IMR-90 (cell line): ENCODE measurements around the gene ARHGEF7. TPM values are rescaled to one million over a fixed set of nuclear protein-coding genes. Genes with fewer than 3 reads are reported as not detected.

Experiments used
- ATAC-seq: fragments of 200-7000 bp; cut with Tn5 transposase; 2 replicates; pipeline ENCODE4 v1.9.1; 2020; ENCODE audit warnings: low read depth, mild to moderate bottlenecking, moderate library complexity
- BruUV-seq: library from RNA; stranded (reverse); fragments of 400-500 nt; replicated peaks from 2 replicates; lab custom pipeline; 2021; lab: Mats Ljungman, UMichigan
- CTCF ChIA-PET: fragments of 300-600 bp; formaldehyde crosslinking; extraction: SDS; loops from one replicate; lab custom pipeline; 2021; ENCODE audit warnings: antibody characterized with exemption; lab: Yijun Ruan, JAX
- POLR2A ChIA-PET: fragments of 300-600 bp; sonication (Branson Sonifier 250); formaldehyde crosslinking; loops from one replicate; lab custom pipeline; 2022; ENCODE audit warnings: antibody characterized with exemption; ENCODE audit not compliant: unreplicated experiment; lab: Charles Lee
- DNase-seq: peaks from one replicate; pipeline ENCODE4 v3.0.0; 2013
- H2AFZ ChIP-seq: replicated peaks from 2 replicates; pipeline ENCODE3; 2013; ENCODE audit warnings: low read length, mild to moderate bottlenecking; ENCODE audit not compliant: poor library complexity
- H2AK5ac ChIP-seq: 2 replicates; pipeline ENCODE4 v1.6.1; 2013; ENCODE audit warnings: low read depth, low read length, inconsistent platforms
- H2AK9ac ChIP-seq: replicated peaks from 2 replicates; pipeline ENCODE3; 2013; ENCODE audit warnings: mild to moderate bottlenecking, low read depth, low read length, moderate library complexity; ENCODE audit not compliant: poor library complexity
- H2BK120ac ChIP-seq: 2 replicates; pipeline ENCODE4 v1.6.1; 2013; ENCODE audit warnings: low read depth, low read length, inconsistent platforms
- H2BK15ac ChIP-seq: 3 replicates; pipeline ENCODE4 v1.6.1; 2013; ENCODE audit warnings: low read depth, low read length, inconsistent platforms
- H2BK20ac ChIP-seq: 2 replicates; pipeline ENCODE4 v1.6.1; 2013; ENCODE audit warnings: low read depth, mild to moderate bottlenecking, inconsistent platforms, low read length, moderate library complexity
- H2BK5ac ChIP-seq: 2 replicates; pipeline ENCODE4 v1.6.1; 2013; ENCODE audit warnings: mild to moderate bottlenecking, low read depth, low read length, inconsistent platforms; ENCODE audit not compliant: poor library complexity, severe bottlenecking
- H3K14ac ChIP-seq: replicated peaks from 2 replicates; pipeline ENCODE4 v1.6.1; 2013; ENCODE audit warnings: low read depth, low read length, inconsistent platforms
- H3K18ac ChIP-seq: 2 replicates; pipeline ENCODE4 v1.6.1; 2013; ENCODE audit warnings: low read depth, low read length, control low read depth
- H3K23ac ChIP-seq: 2 replicates; pipeline ENCODE4 v1.6.1; 2013; ENCODE audit warnings: low read depth, low read length, inconsistent platforms
- H3K27ac ChIP-seq: 2 replicates; pipeline ENCODE4 v1.5.1; 2013; ENCODE audit warnings: mild to moderate bottlenecking, control low read depth, low read length; ENCODE audit not compliant: insufficient read depth
- H3K27me3 ChIP-seq: 2 replicates; pipeline ENCODE4 v1.6.1; 2013; ENCODE audit warnings: low read length; ENCODE audit not compliant: control insufficient read depth, insufficient read depth
- H3K36me3 ChIP-seq: 2 replicates; pipeline ENCODE4 v1.6.1; 2013; ENCODE audit warnings: low read length, mixed read lengths; ENCODE audit not compliant: control insufficient read depth, insufficient read depth
- H3K4ac ChIP-seq: 2 replicates; pipeline ENCODE4 v1.6.1; 2013; ENCODE audit warnings: low read depth, low read length, inconsistent platforms
- H3K4me1 ChIP-seq: 2 replicates; pipeline ENCODE4 v1.6.1; 2013; ENCODE audit warnings: low read length, mixed read lengths; ENCODE audit not compliant: control insufficient read depth, insufficient read depth
- H3K4me2 ChIP-seq: 2 replicates; pipeline ENCODE4 v1.6.1; 2013; ENCODE audit warnings: low read depth, mild to moderate bottlenecking, control low read depth, low read length, moderate library complexity
- H3K4me3 ChIP-seq: 2 replicates; pipeline ENCODE4 v1.5.1; 2013; ENCODE audit warnings: low read depth, mild to moderate bottlenecking, control low read depth, low read length, moderate library complexity; ENCODE audit not compliant: insufficient read depth
- H3K56ac ChIP-seq: 2 replicates; pipeline ENCODE4 v1.6.1; 2013; ENCODE audit warnings: low read length, inconsistent platforms; ENCODE audit not compliant: insufficient read depth; ENCODE audit errors: extremely low read depth
- H3K79me1 ChIP-seq, 2 experiments: 2 replicates each; pipeline ENCODE4 v1.6.1; 2013; ENCODE audit warnings: low read length in 2 of 2, inconsistent platforms in 1 of 2, low read depth in 1 of 2
- H3K9ac ChIP-seq: 2 replicates; pipeline ENCODE4 v1.6.1; 2013; ENCODE audit warnings: low read depth, low read length, control low read depth
- H3K9me1 ChIP-seq: 2 replicates; pipeline ENCODE4 v1.6.1; 2013; ENCODE audit warnings: low read length, inconsistent platforms; ENCODE audit not compliant: insufficient read depth
- H3K9me3 ChIP-seq: 2 replicates; pipeline ENCODE4 v1.6.1; 2013; ENCODE audit warnings: low read length; ENCODE audit not compliant: control insufficient read depth, insufficient read depth
- H4K20me1 ChIP-seq: 2 replicates; pipeline ENCODE4 v1.6.1; 2013; ENCODE audit warnings: low read length, inconsistent platforms; ENCODE audit not compliant: insufficient read depth
- H4K5ac ChIP-seq: 2 replicates; pipeline ENCODE4 v1.6.1; 2013; ENCODE audit warnings: mild to moderate bottlenecking, low read depth, low read length, control low read depth
- H4K8ac ChIP-seq, 2 experiments: 2 replicates each; pipeline ENCODE4 v1.6.1; 2013; ENCODE audit warnings: low read depth in 2 of 2, low read length in 2 of 2, control low read depth in 1 of 2, inconsistent platforms in 1 of 2
- H4K91ac ChIP-seq: 2 replicates; pipeline ENCODE4 v1.6.1; 2013; ENCODE audit warnings: low read depth, low read length, inconsistent platforms; ENCODE audit not compliant: insufficient read depth
- CEBPB ChIP-seq: IDR thresholded peaks from 2 replicates; pipeline ENCODE4 v1.6.1; 2012; ENCODE audit warnings: low read depth, low read length, improper control_type of control experiment
- WGBS, 2 experiments: methylation state at CpG; one replicate each; pipeline versions ENCODE4 v1.1.5 to v1.1.7; 2013; ENCODE audit warnings: missing lambda C conversion rate in 2 of 2; ENCODE audit not compliant: insufficient read length in 1 of 2; ENCODE audit errors: extremely low coverage in 2 of 2; 5-methylcytosine and 5-hydroxymethylcytosine counted together
- dilution Hi-C: fragments of 300-500 bp; cut with HindIII; formaldehyde crosslinking; loops from one replicate; pipeline ENCODE4 v1.14.3; 2018; ENCODE audit warnings: low sequenced_read_pairs; ENCODE audit not compliant: unreplicated experiment
- in situ Hi-C: fragments of 300-500 bp; cut with MboI; formaldehyde crosslinking; loops from 3 replicates; pipeline ENCODE4 v1.14.3; 2019; ENCODE audit warnings: low sequenced_read_pairs, inconsistent platforms, mixed read lengths
- intact Hi-C: fragments of 100-400 bp; cut with micrococcal nuclease; formaldehyde crosslinking; loops from 2 replicates; pipeline ENCODE4 v1.10.0; 2022
- polyA plus RNA-seq, 3 experiments: library from polyadenylated mRNA; depleted of rRNA; stranded (reverse); fragments of >200 nt; gene quantifications; 2 replicates each; pipeline ENCODE4 v1.2.3, GENCODE V29; 2012; ENCODE audit warnings: low replicate concordance in 1 of 3
- total RNA-seq: library from RNA; depleted of rRNA; stranded (reverse); fragments of >200 nt; gene quantifications from 2 replicates; pipeline ENCODE4 v1.2.3, GENCODE V29; 2012

Gene ARHGEF7
- total and polyA plus RNA-seq, 2 of the 4 experiments (the other 2 are of a cell fraction): 32.9 to 59.0 TPM

DNA sequence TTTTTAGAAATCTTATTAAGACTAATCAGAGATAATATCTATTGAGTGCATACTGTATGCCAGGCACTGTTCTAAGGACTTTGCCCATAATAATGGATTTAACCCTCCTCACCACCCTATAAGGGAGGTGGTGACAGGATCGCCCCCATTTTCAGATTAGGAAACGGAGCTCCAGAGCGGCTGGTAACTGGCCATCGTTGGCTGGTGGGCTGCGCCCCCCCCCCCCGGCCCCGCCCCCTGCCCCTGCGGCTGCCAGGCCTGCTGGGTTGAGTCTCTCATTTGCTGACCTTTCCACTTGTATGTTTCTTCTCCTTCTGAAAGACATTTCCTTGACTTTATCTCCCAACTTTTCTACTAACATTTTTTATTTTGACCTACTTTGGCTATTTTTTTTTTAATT lies 8.5 kb downstream of the ARHGEF7 start:
- Histone ChIP-seq H2AK5ac (no peak overlapping the region), H2BK20ac (no peak overlapping the region), H2AFZ (no peak overlapping the region), H3K56ac (no peak overlapping the region), H2BK120ac (no peak overlapping the region), H3K27ac (no peak overlapping the region), H3K36me3 (no peaks in the 10 kb centered on the region), H4K91ac (no peak overlapping the region), H3K4me3 (no peak overlapping the region), H3K4me1 (peaks cover 9% of the 10 kb centered on the region; the same call in 1 of the 2 replicates), H2BK5ac (no peak overlapping the region), H3K4ac (no peak overlapping the region), H3K4me2 (no peak overlapping the region), H4K8ac (no peak overlapping the region), H3K27me3 (peaks cover 28% of the 10 kb centered on the region), H2BK15ac (no peak overlapping the region), H3K18ac (no peak overlapping the region), H3K14ac (no peak overlapping the region), H3K9ac (no peak overlapping the region), H3K23ac (no peak overlapping the region), H4K20me1 (no peaks in the 10 kb centered on the region), H3K9me3 (no peaks in the 10 kb centered on the region), H3K79me1 (no peaks in the 10 kb centered on the region), H3K9me1 (0 out of 2 replicates have a peak, but pooled peaks cover 3% of the 10 kb centered on the region), H2AK9ac (no peak overlapping the region), H4K5ac (no peak overlapping the region)
- no peak for DNase-seq
- no peak for ATAC-seq
- no peak for TF ChIP-seq CEBPB
- no TSS peak for BruUV-seq
- intact Hi-C loops (no loop called here), in situ Hi-C loops (no loop called here), dilution Hi-C loops (no loop called here)
- ChIA-PET POLR2A (no interaction called here), CTCF (no interaction called here)
- WGBS, 2 experiments: no CpG with 5 or more reads among the region's 8 CpGs
